DOHH2 (cell line): ENCODE data around the gene NAA20.

Source experiments
- H3F3A ChIP-seq: fragments of 200-600 bp; sonication (generic), shearing (Covaris generic); 2 replicates; pipeline ENCODE4 v1.6.0; 2016; ENCODE audit warnings: antibody characterized with exemption, mild to moderate bottlenecking; ENCODE audit not compliant: control insufficient read depth, insufficient read depth
- H3K27ac ChIP-seq: fragments of 200-600 bp; sonication (generic); 2 replicates; pipeline ENCODE4 v1.5.1; 2014; ENCODE audit warnings: low read depth, mild to moderate bottlenecking, low read length, moderate library complexity
- H3K27me3 ChIP-seq: fragments of 200-600 bp; sonication (generic); 2 replicates; pipeline ENCODE4 v1.6.1; 2014; ENCODE audit warnings: mild to moderate bottlenecking, low read length, mixed read lengths; ENCODE audit not compliant: control insufficient read depth
- H3K36me3 ChIP-seq: fragments of 200-600 bp; sonication (generic); 2 replicates; pipeline ENCODE4 v1.6.1; 2014; ENCODE audit warnings: mild to moderate bottlenecking, low read length, moderate library complexity, mixed read lengths; ENCODE audit not compliant: control insufficient read depth
- H3K4me1 ChIP-seq: fragments of 200-600 bp; sonication (generic); 2 replicates; pipeline ENCODE4 v1.6.1; 2014; ENCODE audit warnings: mild to moderate bottlenecking, low read length, mixed read lengths; ENCODE audit not compliant: control insufficient read depth
- H3K4me2 ChIP-seq: fragments of 200-600 bp; sonication (generic); 2 replicates; pipeline ENCODE4 v1.6.0; 2014; ENCODE audit warnings: mild to moderate bottlenecking, low read length, moderate library complexity
- H3K4me3 ChIP-seq: fragments of 200-600 bp; sonication (generic); 2 replicates; pipeline ENCODE4 v1.5.1; 2014; ENCODE audit warnings: mild to moderate bottlenecking, low read length, mixed read lengths
- H3K79me2 ChIP-seq: fragments of 200-600 bp; sonication (generic); 2 replicates; pipeline ENCODE4 v1.6.1; 2014; ENCODE audit warnings: mild to moderate bottlenecking, low read length, mixed read lengths; ENCODE audit not compliant: control insufficient read depth
- H3K9me2 ChIP-seq: fragments of 200-600 bp; sonication (generic); replicated peaks from 2 replicates; pipeline ENCODE4 v1.6.1; 2014; ENCODE audit warnings: mild to moderate bottlenecking, low read length, mixed read lengths; ENCODE audit not compliant: control insufficient read depth
- H3K9me3 ChIP-seq: fragments of 200-600 bp; sonication (generic); 2 replicates; pipeline ENCODE4 v1.6.1; 2014; ENCODE audit warnings: antibody characterized with exemption, low read length, mixed read lengths; ENCODE audit not compliant: control insufficient read depth, insufficient read depth
- H4K20me1 ChIP-seq: fragments of 200-600 bp; sonication (generic); 2 replicates; pipeline ENCODE4 v1.6.0; 2014; ENCODE audit warnings: low read depth, mild to moderate bottlenecking, antibody characterized with exemption, low read length, moderate library complexity; ENCODE audit not compliant: control insufficient read depth, insufficient read depth
- EZH2phosphoT487 ChIP-seq: fragments of 200-600 bp; sonication (generic); IDR thresholded peaks from 2 replicates; pipeline ENCODE4 v1.6.1; 2017; ENCODE audit warnings: borderline replicate concordance, mild to moderate bottlenecking, antibody characterized with exemption, low read length, moderate library complexity, mixed read lengths
- TF ChIP-seq, protein P1 (sequence below): fragments of 200-600 bp; sonication (generic); IDR thresholded peaks from one replicate; pipeline ENCODE4 v1.5.1; 2014; ENCODE audit warnings: antibody characterized with exemption, mild to moderate bottlenecking, low read depth, low read length; ENCODE audit not compliant: poor library complexity, severe bottlenecking

NAA20 gene

DNA sequence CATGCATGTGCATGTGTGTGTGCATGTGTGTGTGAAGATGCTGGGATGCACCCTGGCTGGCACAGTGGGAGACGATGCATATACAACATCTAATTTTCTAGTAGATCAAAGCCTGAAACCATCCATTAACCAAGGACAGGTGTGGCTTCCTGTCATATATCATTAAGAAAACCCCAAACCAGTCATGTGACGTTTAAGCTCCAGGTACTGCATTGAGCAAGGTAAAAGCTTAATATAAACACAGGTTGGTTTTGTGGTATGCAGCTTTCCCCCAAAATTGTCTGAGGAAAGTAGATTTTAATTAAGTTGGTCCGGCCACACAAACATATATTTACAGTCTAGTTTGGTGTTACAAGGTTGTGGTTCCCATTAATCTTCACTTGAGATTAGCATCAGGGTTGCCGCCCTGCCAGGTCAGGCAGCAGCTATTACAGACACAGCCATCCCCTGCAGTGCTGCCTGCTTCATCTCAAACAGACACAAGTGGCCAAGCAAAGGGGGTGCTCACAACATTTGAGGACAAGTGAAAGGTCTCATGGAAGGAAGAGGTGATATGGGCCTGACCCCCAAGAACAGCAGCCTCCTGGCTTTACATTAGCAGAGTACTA lies 48.6 kb upstream of the NAA20 start:
- Histone ChIP-seq H3F3A (no peaks in the 10 kb centered on the region), H3K9me3 (no peaks in the 10 kb centered on the region), H3K9me2 (no peaks in the 10 kb centered on the region), H3K27ac (no peak overlapping the region), H3K4me1 (no peaks in the 10 kb centered on the region), H3K4me3 (no peak overlapping the region), H3K36me3 (no peaks in the 10 kb centered on the region), H3K4me2 (no peak overlapping the region), H4K20me1 (no peaks in the 10 kb centered on the region), H3K79me2 (no peaks in the 10 kb centered on the region), H3K27me3 (peaks cover 3% of the 10 kb centered on the region; the same call in 1 of the 2 replicates)
- TF ChIP-seq, protein P1, sequence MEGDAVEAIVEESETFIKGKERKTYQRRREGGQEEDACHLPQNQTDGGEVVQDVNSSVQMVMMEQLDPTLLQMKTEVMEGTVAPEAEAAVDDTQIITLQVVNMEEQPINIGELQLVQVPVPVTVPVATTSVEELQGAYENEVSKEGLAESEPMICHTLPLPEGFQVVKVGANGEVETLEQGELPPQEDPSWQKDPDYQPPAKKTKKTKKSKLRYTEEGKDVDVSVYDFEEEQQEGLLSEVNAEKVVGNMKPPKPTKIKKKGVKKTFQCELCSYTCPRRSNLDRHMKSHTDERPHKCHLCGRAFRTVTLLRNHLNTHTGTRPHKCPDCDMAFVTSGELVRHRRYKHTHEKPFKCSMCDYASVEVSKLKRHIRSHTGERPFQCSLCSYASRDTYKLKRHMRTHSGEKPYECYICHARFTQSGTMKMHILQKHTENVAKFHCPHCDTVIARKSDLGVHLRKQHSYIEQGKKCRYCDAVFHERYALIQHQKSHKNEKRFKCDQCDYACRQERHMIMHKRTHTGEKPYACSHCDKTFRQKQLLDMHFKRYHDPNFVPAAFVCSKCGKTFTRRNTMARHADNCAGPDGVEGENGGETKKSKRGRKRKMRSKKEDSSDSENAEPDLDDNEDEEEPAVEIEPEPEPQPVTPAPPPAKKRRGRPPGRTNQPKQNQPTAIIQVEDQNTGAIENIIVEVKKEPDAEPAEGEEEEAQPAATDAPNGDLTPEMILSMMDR: no peak
- no peak for TF ChIP-seq EZH2phosphoT487

DNA sequence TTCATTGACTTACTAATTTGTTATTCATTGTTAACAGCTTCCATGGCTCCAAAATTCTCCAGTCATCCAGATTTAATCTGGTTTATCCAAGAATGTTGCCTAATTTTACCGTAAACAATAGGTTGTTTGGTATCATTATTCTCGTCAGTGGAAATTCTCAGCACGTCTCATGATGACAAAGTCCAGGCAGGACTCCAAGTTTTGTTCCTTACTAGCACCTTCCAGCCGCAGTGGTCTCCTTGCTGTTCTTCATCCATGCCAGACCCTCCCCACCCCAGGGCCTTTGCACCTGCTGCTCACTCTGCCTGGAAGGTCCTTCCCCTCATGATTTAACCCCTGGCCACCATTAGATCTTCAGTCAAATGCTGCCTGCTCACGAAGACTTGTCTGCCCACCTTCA lies 48.1 kb upstream of the NAA20 start:
- H3K9me3 ChIP-seq: no peaks in the 10 kb centered on the region
- H3K27ac ChIP-seq: no peak overlapping the region
- H3K4me2 ChIP-seq: no peak overlapping the region
- no peaks in the 10 kb centered on the region for H3K9me2 ChIP-seq
- no peak overlapping the region for H3K4me3 ChIP-seq
- H4K20me1 ChIP-seq: no peaks in the 10 kb centered on the region
- TF ChIP-seq, protein P1: no peak
- TF ChIP-seq EZH2phosphoT487: no peak
- H3K79me2 ChIP-seq: no peaks in the 10 kb centered on the region
- H3F3A ChIP-seq: no peaks in the 10 kb centered on the region
- H3K4me1 ChIP-seq: no peaks in the 10 kb centered on the region
- H3K36me3 ChIP-seq: no peaks in the 10 kb centered on the region
- peaks cover 3% of the 10 kb centered on the region; the same call in 1 of the 2 replicates for H3K27me3 ChIP-seq

DNA sequence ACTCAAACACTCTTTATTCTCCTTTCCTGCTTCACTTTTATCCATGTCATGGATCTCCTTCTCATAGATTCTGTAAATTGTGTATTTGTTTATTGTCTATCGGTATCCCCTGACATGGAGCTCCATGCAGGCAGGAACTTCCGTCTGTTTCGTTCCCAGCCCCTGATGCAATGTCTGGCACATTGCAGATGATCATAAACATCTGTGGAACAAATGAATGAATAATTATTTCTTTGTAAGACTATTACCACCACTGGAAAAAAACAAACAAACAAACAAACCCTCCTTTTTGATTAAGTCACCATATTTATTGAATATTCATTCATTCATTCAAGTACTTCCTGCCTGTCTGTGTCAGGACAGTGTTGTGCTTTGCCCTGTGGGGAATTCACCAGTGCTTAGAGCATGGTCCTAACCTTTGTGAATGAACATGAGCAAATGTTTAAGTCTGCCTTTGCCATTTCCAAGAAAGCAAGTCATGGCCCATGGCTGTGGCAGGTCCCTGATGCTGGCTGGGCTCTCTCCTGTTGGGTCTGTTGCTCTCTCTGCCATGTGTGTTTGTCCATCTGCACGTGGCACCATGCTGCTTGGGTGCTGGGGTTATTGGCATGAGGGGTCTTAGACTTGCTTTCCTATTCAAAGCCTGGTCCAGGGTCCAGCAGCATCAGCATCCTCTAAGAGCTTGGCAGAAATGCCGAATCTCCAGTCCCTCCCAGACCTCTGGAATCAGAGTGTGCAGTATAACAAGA lies 47.5 kb upstream of the NAA20 start:
- no peaks in the 10 kb centered on the region for H3K4me1 ChIP-seq
- no peaks in the 10 kb centered on the region for H3K9me3 ChIP-seq
- H3K9me2 ChIP-seq: no peaks in the 10 kb centered on the region
- peaks cover 3% of the 10 kb centered on the region; the same call in 1 of the 2 replicates for H3K27me3 ChIP-seq
- no peaks in the 10 kb centered on the region for H3F3A ChIP-seq
- H3K4me3 ChIP-seq: no peak overlapping the region
- H3K27ac ChIP-seq: no peak overlapping the region
- H4K20me1 ChIP-seq: no peaks in the 10 kb centered on the region
- H3K79me2 ChIP-seq: no peaks in the 10 kb centered on the region
- no peak overlapping the region for H3K4me2 ChIP-seq
- H3K36me3 ChIP-seq: no peaks in the 10 kb centered on the region
- TF ChIP-seq, protein P1: no peak
- TF ChIP-seq EZH2phosphoT487: no peak
